HUES64 (cell line): ENCODE data around the gene MRPL4.

Experiments used
- H3K27ac ChIP-seq: 2 replicates; pipeline ENCODE4 v1.7.0; 2013; ENCODE audit warnings: low read depth, low read length, inconsistent platforms
- H3K27me3 ChIP-seq: 2 replicates; pipeline ENCODE4 v1.6.1; 2013; ENCODE audit warnings: mild to moderate bottlenecking, low read length; ENCODE audit not compliant: insufficient read depth
- H3K36me3 ChIP-seq: 2 replicates; pipeline ENCODE4 v1.6.1; 2013; ENCODE audit warnings: mild to moderate bottlenecking, low read length; ENCODE audit not compliant: insufficient read depth
- H3K4me1 ChIP-seq: 2 replicates; pipeline ENCODE4 v1.6.1; 2013; ENCODE audit warnings: mild to moderate bottlenecking, low read length, moderate library complexity; ENCODE audit not compliant: insufficient read depth
- H3K4me3 ChIP-seq: 2 replicates; pipeline ENCODE4 v1.5.1; 2013; ENCODE audit warnings: mild to moderate bottlenecking, low read length, moderate library complexity
- H3K9ac ChIP-seq: 2 replicates; pipeline ENCODE4 v1.6.1; 2013; ENCODE audit warnings: mild to moderate bottlenecking, low read depth, low read length
- H3K9me3 ChIP-seq: 2 replicates; pipeline ENCODE4 v1.6.1; 2013; ENCODE audit warnings: low read depth, low read length; ENCODE audit not compliant: insufficient read depth
- WGBS: fragments of 150-250, 120-280 bp; methylation state at CpG from one replicate; pipeline ENCODE4 v1.1.7; 2013; ENCODE audit warnings: missing lambda C conversion rate; 5-methylcytosine and 5-hydroxymethylcytosine counted together

MRPL4 gene

GRCh38 chr19:10305139-10305806 is 53.3 kb downstream of the MRPL4 start:
- Histone ChIP-seq H3K4me3 (no peak overlapping the region), H3K27me3 (no peaks in the 10 kb centered on the region), H3K9ac (no peak overlapping the region), H3K36me3 (peaks cover 14% of the 10 kb centered on the region), H3K9me3 (no peaks in the 10 kb centered on the region), H3K4me1 (no peaks in the 10 kb centered on the region), H3K27ac (no peak overlapping the region)
- WGBS: 92% methylated on average over 17 of the region's 17 CpGs

- no peaks in the 10 kb centered on the region for H3K27me3 ChIP-seq
- no peaks in the 10 kb centered on the region for H3K9me3 ChIP-seq
- H3K27ac ChIP-seq: no peak overlapping the region
- no peak overlapping the region for H3K4me3 ChIP-seq
- H3K36me3 ChIP-seq: peaks cover 15% of the 10 kb centered on the region
- WGBS: 92% methylated on average over 2 of the region's 5 CpGs
- no peaks in the 10 kb centered on the region for H3K4me1 ChIP-seq
- no peak overlapping the region for H3K9ac ChIP-seq
Observed at GRCh38 chr19:10306327-10306726, 54.3 kb downstream of the MRPL4 start.

- no peaks in the 10 kb centered on the region for H3K9me3 ChIP-seq
- H3K36me3 ChIP-seq: peaks cover 12% of the 10 kb centered on the region
- no peak within 1 kb of the TSS for H3K27ac ChIP-seq
- 94% methylated on average over 24 of the region's 24 CpGs for WGBS
- no peaks in the 10 kb centered on the region for H3K27me3 ChIP-seq
- no peak within 1 kb of the TSS for H3K9ac ChIP-seq
- H3K4me1 ChIP-seq: no peaks in the 10 kb centered on the region
- H3K4me3 ChIP-seq: no peak within 1 kb of the TSS
Observed at GRCh38 chr19:10309423-10309822, 57.4 kb downstream of the MRPL4 start, which contains the start of gene ZGLP1. TSS of gene ZGLP1 (minus strand) at chr19:10309815.
